GM12874 (cell line): Measurements from ENCODE around the gene KLHL9.

Source experiments
- TF ChIP-seq, protein P1 (sequence below): IDR thresholded peaks from 2 replicates; pipeline ENCODE4 v1.5.1; 2011; ENCODE audit warnings: low read depth, mild to moderate bottlenecking, control low read depth, low read length, moderate library complexity; ENCODE audit not compliant: insufficient read depth

The KLHL9 gene, protein sequence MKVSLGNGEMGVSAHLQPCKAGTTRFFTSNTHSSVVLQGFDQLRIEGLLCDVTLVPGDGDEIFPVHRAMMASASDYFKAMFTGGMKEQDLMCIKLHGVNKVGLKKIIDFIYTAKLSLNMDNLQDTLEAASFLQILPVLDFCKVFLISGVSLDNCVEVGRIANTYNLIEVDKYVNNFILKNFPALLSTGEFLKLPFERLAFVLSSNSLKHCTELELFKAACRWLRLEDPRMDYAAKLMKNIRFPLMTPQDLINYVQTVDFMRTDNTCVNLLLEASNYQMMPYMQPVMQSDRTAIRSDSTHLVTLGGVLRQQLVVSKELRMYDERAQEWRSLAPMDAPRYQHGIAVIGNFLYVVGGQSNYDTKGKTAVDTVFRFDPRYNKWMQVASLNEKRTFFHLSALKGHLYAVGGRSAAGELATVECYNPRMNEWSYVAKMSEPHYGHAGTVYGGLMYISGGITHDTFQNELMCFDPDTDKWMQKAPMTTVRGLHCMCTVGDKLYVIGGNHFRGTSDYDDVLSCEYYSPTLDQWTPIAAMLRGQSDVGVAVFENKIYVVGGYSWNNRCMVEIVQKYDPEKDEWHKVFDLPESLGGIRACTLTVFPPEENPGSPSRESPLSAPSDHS

DNA sequence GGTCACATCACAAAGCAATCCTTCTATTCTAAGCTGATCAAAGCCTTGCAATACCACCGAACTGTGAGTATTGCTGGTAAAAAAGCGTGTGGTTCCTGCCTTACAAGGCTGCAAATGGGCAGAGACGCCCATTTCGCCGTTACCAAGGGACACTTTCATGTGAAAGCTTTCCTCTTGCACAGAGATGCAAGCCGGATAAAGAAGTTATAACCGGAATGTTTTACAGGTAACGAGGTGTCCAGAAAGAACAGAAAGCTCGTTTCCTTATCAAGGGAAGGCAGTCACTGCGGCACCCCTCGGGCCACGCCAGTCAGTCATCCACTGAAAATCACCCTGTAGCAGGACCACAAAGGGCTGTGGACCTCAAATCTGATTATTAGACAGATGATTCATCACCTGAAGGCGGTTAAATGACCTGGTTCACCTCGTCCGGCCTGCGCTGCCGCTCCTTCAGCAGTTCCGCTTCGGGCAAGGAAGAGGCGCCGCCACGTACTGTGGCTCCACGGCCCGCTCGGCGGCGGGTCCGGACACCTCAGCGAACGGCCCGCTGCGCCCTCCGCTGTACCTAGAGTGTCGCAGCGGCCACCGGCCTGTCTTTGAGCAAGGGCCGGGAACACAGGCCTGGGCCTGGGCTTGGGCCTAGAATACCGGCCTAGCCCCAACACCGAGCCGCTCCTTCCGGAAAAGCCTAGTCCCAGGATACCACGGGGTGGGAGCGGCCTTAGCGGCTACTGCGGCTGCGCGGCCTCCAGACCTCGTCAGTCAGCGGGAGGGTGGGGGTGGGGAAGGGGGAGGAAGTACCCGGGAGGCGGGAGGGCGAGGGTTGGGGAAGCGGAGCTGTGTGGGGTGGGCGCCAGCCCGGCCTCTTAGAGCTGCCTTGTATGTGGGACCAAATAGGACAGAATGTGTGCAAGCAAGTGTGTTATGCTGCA lies at the start of gene KLHL9:
TSS of gene KLHL9 (minus strand) at position 704 of the 932 bp plus-strand sequence. CDS start at position 159, 545 bp downstream.
- TF ChIP-seq, protein P1, sequence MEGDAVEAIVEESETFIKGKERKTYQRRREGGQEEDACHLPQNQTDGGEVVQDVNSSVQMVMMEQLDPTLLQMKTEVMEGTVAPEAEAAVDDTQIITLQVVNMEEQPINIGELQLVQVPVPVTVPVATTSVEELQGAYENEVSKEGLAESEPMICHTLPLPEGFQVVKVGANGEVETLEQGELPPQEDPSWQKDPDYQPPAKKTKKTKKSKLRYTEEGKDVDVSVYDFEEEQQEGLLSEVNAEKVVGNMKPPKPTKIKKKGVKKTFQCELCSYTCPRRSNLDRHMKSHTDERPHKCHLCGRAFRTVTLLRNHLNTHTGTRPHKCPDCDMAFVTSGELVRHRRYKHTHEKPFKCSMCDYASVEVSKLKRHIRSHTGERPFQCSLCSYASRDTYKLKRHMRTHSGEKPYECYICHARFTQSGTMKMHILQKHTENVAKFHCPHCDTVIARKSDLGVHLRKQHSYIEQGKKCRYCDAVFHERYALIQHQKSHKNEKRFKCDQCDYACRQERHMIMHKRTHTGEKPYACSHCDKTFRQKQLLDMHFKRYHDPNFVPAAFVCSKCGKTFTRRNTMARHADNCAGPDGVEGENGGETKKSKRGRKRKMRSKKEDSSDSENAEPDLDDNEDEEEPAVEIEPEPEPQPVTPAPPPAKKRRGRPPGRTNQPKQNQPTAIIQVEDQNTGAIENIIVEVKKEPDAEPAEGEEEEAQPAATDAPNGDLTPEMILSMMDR, result no peak

DNA sequence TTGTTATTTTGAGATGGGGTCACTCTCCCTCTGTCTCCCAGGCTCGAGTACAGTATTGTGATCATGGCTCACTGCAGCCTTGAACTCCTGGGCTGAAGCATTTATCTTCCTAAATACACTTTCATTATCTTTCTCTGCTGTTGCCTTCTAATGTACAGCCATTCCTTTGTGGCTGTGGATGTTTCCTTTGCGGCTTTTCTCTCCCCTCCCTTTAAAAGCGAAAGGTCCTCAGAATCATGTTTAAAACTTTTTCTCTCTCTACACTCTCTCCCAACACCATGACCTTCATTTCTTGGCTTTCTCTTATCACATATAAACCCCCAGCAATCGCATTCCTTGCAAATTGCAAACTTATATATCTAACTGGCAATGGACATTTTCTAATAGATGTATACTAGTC lies 48.4 kb upstream of the KLHL9 start:
- TF ChIP-seq, protein P1, result no peak

DNA sequence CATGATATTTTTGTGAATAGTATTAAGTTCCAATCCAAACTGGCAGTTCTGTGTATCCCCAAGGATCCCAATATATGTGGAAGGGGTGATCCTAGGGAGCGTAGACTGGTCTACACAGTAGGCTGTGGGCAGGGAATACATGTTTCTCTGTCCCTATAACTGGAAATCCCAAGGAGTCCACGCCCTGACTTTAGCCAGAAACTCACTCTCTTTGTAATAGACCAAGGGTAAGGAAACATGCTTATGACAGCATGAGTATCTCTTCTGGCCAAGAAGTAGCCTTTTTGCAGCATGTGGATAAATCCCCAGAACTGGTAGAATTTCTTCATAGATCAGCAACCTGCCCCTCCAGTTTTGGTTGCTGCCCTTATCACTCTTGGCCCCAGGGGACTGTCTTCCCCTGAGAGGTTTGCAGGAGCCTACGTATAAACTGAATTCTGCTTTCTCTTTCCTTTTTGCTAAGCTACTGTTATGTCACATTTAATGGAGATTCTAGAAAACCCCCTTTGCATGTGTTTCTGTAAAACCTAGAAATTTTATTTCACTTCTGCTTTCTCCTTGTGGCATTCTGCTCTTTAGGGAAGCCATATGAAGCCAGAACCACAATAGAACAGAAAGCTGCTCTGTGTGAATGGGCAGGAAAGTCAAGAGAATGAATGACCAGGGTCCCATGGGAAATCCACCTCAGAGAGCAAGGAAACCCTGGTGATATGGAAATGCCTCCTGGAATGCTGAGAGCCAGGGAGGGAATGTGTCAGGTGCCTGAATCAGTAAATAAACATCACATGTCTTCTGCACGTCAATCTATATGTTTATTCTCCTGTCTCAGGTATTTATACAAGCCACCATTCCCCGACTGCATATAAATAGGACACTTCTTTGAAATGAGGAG lies 46.5 kb upstream of the KLHL9 start:
- TF ChIP-seq, protein P1, result no peak

DNA sequence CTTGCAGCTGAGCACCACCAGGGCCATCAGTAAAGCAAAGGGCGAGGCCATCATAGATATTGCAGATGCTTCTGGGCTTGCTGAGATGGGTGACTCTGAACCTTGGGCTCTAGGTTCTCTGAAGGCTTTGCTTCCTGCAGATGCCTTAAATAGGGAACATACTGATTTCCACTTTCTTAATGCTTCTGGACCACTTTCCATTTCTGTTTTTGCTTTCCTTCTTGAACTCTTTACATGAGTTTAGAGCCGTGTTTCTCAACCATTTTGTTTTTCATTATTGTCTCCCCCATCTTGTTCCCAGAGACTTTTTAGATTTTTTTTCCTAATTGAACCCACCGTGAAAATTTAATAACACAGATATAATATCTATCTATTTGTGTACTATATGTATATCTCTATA lies 32.8 kb upstream of the KLHL9 start, which contains the start of gene IFNA13:
TSS of gene IFNA13 (minus strand) at position 101 of the 400 bp plus-strand sequence. CDS start at position 54, 47 bp downstream.
- TF ChIP-seq, protein P1, result no peak

DNA sequence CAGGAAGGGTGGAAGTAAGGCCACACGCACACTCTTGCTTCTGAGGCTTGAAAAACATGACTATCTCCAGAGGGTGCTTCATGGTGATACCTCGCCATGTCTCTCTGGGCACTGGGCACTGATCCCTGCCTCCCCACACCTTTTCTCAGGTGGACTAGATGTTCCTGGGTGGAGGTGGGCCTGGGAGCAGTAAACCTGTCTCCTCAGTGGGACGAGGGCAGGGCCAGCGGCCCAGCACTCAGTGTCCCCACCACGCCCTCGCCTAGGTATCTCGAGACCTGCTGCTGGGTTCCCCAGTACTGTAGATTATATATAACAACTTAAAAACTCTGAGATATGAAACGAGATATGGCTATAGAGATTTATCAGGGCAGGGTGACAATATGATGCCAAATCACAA lies 27.1 kb upstream of the KLHL9 start:
- TF ChIP-seq, protein P1, result no peak

DNA sequence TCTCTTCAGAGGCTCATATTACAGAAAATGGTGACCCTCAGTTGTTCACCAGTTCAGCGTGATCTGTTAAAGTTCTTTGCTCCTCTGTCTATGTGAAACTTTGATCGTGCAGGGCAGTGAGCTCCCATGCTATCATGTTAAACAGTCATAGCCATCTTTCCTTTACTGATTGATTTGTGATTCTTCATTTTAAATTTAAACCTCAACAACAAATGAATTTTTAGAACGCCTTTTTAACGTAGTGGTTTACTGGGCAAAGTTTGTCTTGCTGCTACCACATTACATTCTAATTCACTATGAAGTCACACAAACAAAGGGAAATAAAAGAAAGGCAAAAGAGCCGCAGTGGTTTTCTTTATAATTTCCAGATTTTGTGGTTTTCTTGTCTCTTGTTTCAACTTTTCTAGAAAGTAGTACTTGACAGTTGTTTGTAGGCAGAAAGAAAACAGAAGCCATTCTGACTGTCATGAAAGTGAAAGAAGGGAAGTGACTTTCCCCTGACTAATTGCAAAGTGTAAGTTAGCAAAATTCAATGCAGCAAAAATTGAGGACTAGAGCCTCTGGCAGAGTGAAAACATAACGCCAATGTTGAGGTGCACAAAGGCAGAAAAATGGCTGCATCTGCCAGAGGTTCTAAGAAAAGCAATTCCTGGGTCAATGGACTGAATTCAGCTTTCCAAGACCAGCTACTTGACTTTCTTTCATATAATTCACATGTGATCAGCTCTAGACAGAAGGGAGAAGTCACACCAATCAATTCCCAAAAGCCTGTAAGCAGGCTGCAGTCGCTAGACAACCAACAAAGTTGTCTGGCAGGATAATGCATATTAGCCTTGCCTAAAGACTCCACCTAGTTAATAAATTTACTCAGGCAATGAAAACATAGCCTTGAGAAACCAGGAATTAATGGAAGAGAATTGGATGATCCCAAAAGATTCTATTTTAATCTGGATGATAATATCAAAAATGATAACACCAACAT lies 22.6 kb upstream of the KLHL9 start:
- TF ChIP-seq, protein P1, result no peak
